NK-92 (cell line): Measurements from ENCODE around the gene TMEM192.
"Not testable (repeated sequence)": the region's sequence is repeated elsewhere in the genome, so short reads cannot be mapped to it uniquely, and the experiment has no call there.

Experiments
- DNase-seq: peaks from one replicate; lab custom pipeline; 2025; ENCODE audit not compliant: unreplicated experiment; lab: John Stamatoyannopoulos, UW

TMEM192 gene

GRCh38 chr4:165112368-165113121, at the start of gene TMEM192:
TMEM192 (minus strand) TSS chr4:165112860; CDS start chr4:165112773, 87 bp downstream.
- DNase-seq = peak; percentile 31

- no peak for DNase-seq
Measured at GRCh38 chr4:165158762-165159161, 46.1 kb upstream of the TMEM192 start.

DNA sequence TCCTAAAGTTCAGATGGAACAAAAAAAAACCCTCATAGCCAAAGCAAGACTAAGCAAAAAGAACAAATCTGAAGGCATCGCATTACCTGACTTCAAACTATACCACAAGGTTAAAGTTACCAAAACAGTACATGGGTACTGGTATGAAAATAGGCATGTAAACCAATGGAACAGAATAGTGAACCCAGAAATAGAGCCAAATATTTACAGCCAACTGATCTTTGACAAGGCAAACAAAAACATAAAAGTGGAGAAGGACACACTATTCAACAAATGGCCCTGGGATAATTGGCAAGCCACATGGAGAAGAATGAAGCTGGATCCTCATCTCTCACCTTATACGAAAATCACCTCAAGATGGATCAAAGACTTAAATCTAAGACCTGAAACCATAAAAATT, 44.2 kb upstream of the TMEM192 start:
- DNase-seq = no peak

DNA sequence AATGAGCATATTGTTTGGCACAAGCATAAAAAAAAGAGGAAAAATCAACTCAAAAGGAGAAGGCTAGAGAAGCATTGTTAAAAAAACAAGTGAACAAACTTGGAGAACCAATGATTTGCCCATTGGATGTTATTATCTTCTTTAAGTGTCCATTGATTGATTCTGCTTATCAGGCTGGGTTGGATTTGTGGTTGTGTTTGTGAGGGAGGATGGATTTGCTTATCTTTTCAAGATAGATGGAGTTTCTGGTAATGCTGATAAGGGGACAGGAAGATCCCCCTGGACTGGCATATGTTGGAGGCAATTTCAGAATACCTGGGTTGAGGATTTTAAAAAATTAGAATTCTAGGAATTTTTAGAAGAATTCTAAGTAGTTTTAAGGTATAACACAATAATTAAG, 41.8 kb upstream of the TMEM192 start:
- no peak for DNase-seq

DNA sequence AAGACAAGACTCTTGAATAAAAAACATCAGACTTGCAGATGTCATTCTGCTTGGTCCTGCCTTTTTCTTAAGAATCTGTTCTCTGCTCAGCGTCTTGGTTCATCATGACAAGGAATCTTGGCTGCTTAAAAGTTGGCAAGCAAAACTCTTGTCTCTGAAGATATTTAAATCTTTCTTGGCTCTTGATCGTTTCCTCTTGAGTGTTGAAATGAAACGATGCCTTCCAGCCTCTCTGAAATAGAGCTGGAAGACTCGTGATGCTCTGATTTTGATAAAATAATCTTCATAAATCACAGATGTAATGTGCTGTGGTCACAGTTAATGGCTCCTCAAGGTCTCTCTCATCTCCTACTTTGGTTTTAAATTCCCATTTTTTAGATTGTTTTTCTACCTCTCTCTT, 39.9 kb upstream of the TMEM192 start:
- DNase-seq = no peak

- DNase-seq = no peak
Measured at GRCh38 chr4:165151734-165152133, 39.1 kb upstream of the TMEM192 start.

GRCh38 chr4:165150545-165150944, 37.9 kb upstream of the TMEM192 start:
- DNase-seq = no peak

- no peak for DNase-seq
Measured at GRCh38 chr4:165138843-165139242, 26.2 kb upstream of the TMEM192 start.

DNA sequence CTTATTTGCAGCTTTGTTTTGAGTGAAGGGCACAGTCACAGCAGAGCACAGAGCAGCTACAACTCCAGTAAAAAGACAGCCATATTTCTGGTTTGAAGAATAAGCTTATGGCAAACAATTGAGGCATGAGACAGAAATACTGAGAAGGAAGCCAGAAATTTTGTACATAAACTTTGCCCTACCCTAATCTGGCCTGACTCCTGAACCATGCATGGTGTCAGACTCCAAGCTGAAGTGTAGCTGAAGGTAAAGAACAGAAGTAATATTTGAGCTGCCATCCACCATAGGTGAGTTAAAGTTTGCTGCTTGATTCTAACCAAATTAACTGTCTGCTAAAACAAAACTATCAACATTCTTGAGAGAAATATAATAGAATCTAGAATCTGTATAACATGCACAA, 24.5 kb upstream of the TMEM192 start:
- no peak for DNase-seq

GRCh38 chr4:165136529-165136928, 23.9 kb upstream of the TMEM192 start:
- no peak for DNase-seq

- DNase-seq = no peak
Measured at GRCh38 chr4:165133150-165133549, 20.5 kb upstream of the TMEM192 start.

GRCh38 chr4:165131247-165131832, 18.7 kb upstream of the TMEM192 start:
- DNase-seq = no peak

DNA sequence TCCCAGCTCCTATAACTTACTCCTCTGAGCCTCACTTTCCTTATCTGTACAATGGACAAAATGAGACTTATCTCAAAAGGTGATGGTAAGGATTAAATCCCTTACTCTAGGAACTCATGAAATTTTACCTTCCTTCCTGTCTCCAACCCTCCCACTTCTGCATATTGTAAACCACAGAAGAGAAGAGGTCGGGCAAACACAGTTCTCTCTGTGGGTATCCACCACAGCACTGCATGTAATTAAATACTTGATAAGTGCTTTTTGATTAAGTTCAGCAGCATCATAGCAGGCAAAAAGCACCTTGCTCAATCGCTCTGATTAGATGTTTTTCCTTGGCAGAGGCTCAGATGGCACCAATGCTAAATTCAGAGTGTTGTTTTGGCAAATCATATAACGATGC, 17.3 kb upstream of the TMEM192 start:
- no peak for DNase-seq

- not testable (repeated sequence) for DNase-seq
Measured at GRCh38 chr4:165125869-165126499, 13.3 kb upstream of the TMEM192 start.

- no peak for DNase-seq
Measured at GRCh38 chr4:165124488-165124887, 11.8 kb upstream of the TMEM192 start.

DNA sequence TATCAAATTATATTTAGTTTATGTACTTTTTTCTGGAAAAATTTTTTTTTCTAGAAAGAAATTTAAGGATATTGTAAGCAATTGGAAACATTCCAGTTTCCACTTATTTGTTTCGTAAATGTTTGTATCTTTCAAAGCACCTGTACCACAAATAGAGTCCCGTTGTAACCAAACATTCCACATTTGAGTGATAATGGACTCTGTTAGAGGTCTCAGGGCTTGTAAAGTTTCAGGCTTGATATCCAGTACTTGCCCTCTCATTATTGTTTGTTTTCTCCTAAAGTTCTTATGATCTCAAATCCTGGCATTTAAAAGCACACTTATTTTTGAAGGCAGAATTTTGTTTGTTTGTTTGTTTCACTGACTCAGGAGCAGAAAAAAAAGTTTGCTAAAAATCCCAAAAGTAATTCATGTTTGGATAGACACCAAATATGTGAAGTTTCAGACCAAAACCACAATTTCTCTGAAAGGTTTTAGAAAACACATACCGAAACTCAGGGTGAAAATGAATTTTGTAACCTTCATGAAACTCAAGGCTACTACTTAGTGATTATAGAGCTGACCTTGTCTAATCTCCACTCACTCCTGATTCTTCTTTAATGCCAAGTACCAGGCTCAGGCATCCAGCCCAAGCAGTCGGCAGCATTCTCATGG, 5.7 kb upstream of the TMEM192 start:
- no peak for DNase-seq

DNA sequence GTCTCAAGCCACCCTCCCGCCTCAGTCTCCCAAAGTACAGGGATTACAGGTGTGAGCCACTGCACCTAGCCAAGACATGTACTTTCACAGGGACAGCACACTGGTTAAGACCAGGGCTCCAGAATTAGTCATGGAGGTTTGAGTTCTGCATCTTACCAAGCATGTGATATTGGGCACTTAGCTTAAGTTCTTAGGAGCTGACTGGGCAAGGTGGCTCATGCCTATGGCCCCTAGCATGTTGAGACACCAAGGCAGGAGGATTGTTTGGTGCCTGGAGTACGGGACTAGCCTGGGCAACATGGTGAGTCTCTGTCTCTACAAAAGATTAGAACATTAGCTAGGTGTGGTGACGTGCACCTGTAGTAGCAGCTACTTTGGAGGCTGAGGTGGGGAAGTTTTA, 2.6 kb upstream of the TMEM192 start:
- no peak for DNase-seq

- DNase-seq = no peak
Measured at GRCh38 chr4:165111906-165112367, 723 bp downstream of the TMEM192 start.

DNA sequence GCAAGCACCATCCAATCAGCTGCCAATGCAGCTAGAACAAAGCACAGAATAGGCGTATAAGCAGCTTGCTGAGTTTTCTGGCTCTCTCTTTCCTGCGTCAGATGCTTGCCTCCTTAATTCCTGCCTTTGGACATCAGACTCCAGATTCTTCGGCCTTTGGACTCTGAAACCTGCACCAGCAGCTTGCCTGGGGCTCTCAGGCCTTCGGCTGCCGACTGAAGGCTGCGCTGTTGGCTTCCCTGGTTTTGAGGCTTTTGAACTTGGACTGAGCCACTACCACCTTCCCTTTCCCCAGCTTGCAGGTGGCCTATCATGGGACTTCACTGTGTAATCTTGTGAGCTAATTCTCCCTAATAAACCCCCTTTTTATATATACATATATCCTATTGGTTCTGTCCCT, 6.1 kb downstream of the TMEM192 start:
- no peak for DNase-seq

DNA sequence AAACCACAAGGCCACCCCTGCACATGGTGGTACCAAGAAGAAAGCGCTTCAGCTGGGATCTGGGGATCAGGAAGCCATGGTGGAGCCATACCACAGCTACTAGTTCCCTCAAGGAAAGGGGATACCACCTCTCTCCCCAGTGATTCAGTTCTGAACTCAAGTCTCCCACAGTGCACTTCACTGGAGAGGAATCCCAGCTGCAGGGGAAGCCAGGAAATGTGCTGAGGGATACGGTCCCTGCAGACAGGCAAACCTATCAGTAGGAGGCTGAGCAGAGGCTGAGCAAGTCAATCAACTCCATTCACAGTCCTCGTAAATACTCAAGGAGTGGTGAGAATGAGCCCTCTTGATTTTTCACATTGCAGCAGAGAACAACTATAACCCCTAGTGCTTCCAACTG, 11.0 kb downstream of the TMEM192 start:
- no peak for DNase-seq

- DNase-seq = no peak
Measured at GRCh38 chr4:165096776-165097175, 15.9 kb downstream of the TMEM192 start.

- DNase-seq = no peak
Measured at GRCh38 chr4:165095291-165095690, 17.4 kb downstream of the TMEM192 start.
